Activated CD4-positive, alpha-beta memory T cell treated with anti-CD3 and anti-CD28 coated beads for 36 hours (primary cell): ENCODE results near the gene GHRH. TPM values are rescaled to one million over a fixed set of nuclear protein-coding genes. Genes with fewer than 3 reads are reported as not detected.

Source experiments
- CTCF ChIA-PET: fragments of 350-600 bp; sonication (Branson Sonifier 250); formaldehyde crosslinking; loops from one replicate; lab custom pipeline; 2021; ENCODE audit warnings: antibody characterized with exemption, inconsistent platforms; lab: Charles Lee
- POLR2A ChIA-PET: fragments of 350-600 bp; sonication (Branson Sonifier 250); formaldehyde crosslinking; loops from one replicate; lab custom pipeline; 2021; ENCODE audit warnings: antibody characterized with exemption; lab: Charles Lee
- DNase-seq: peaks from one replicate; pipeline ENCODE4 v3.0.0-alpha.2; 2020
- H3K27ac Mint-ChIP-seq: one replicate; pipeline ENCODE4 v1.8.0; 2021; ENCODE audit warnings: mixed read lengths
- H3K27me3 Mint-ChIP-seq: one replicate; pipeline ENCODE4 v1.8.0; 2021; ENCODE audit warnings: mixed read lengths
- H3K36me3 Mint-ChIP-seq: one replicate; pipeline ENCODE4 v1.8.0; 2021; ENCODE audit warnings: mixed read lengths
- H3K4me1 Mint-ChIP-seq: one replicate; pipeline ENCODE4 v1.8.0; 2021; ENCODE audit warnings: low read depth, mixed read lengths
- H3K4me3 Mint-ChIP-seq: one replicate; pipeline ENCODE4 v1.8.0; 2021; ENCODE audit warnings: mild to moderate bottlenecking, mixed read lengths
- H3K9me3 Mint-ChIP-seq: one replicate; pipeline ENCODE4 v1.8.0; 2021; ENCODE audit warnings: mixed read lengths
- intact Hi-C: fragments of 100-400 bp; cut with micrococcal nuclease; formaldehyde crosslinking; loops from one replicate; pipeline ENCODE4 v1.15.1; 2023
- total RNA-seq, 2 experiments: library from RNA; stranded (reverse); gene quantifications; one replicate each; pipeline ENCODE4 v1.2.3, GENCODE V29; 2021

GHRH gene
- total RNA-seq, 2 experiments from 2014 or later: not detected

DNA sequence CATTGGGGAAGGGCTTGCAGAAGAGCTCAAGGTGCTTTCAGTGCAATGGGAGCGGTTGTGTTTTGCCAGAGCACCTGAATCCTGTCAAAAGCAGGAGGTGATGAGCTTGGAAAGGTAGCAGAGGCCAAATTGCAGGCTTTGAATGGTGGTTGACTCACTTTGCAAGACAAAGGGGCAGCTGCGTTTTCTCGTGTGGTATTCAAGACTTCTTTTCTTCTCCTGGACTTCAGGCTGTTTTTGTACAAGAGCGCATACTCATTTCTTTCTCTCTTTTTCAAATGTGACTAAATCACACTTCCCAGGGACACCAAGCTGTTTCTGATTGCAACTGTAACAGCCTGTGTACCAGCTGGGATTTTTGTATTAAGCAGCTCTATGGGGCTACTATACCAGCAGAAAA is 32.3 kb downstream of the GHRH start:
- Mint-ChIP-seq H3K27ac (no peak overlapping the region), H3K4me3 (no peak overlapping the region), H3K9me3 (no peaks in the 10 kb centered on the region), H3K36me3 (peaks cover 66% of the 10 kb centered on the region), H3K27me3 (no peaks in the 10 kb centered on the region), H3K4me1 (no peaks in the 10 kb centered on the region)
- intact Hi-C loops: no loop called here
- ChIA-PET POLR2A (no interaction called here), CTCF (interaction anchor here (1.4 to 1.9 kb wide), 3 partner anchors 34 to 304 kb away, joined by 4 to 6 read pairs (median 6); no protein-coding TSS in a partner anchor)
- no peak for DNase-seq

DNA sequence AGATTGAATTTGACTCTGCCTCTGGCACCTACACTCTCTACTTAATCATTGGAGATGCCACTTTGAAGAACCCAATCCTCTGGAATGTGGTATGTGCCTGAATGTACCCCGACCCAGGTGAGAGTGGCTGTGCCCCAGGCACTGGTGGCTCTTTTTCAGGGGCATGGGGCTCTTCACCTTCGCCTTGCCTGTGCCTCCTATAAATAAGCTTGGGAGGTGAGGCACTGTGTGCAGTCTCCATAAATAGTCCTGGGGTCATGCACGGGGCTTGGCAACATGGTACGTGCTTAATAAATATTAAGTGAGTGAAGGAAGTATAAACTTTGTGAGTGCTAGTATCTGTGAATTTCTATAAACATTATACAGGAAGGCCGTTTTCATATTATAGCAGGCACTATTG is 33.0 kb downstream of the GHRH start:
- Mint-ChIP-seq H3K4me1 (no peaks in the 10 kb centered on the region), H3K9me3 (no peaks in the 10 kb centered on the region), H3K36me3 (peaks cover 66% of the 10 kb centered on the region), H3K27ac (no peak overlapping the region), H3K27me3 (no peaks in the 10 kb centered on the region), H3K4me3 (no peak overlapping the region)
- POLR2A ChIA-PET: no interaction called here
- no peak for DNase-seq
- CTCF ChIA-PET: interaction anchor here (1.4 to 1.9 kb wide), 3 partner anchors 33 to 305 kb away, joined by 4 to 6 read pairs (median 6); no protein-coding TSS in a partner anchor
- intact Hi-C loops: no loop called here

DNA sequence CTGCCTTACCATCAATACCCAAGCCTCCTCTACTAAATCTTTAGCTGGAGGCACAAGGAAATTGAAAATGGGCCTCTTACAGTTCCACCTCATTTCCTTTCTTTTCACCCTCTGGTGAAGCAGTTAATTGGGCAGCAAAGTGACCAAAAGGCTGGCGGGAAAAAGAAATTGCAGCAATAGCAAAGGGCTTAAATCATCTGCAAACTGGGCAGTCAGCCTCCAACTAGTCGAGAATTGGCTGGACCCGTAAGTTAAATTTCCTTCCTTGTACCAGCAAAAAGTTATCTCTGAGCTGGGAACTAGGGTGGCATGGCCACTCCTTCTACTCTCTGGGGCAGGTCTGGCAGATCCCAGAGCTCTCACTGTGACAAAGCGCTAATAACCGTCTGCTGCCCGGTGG is 33.5 kb downstream of the GHRH start:
- POLR2A ChIA-PET: no interaction called here
- CTCF ChIA-PET: no interaction called here
- intact Hi-C loops: no loop called here
- no peak overlapping the region for H3K27ac Mint-ChIP-seq
- no peak overlapping the region for H3K4me3 Mint-ChIP-seq
- no peaks in the 10 kb centered on the region for H3K27me3 Mint-ChIP-seq
- DNase-seq: no peak
- no peaks in the 10 kb centered on the region for H3K9me3 Mint-ChIP-seq
- peaks cover 68% of the 10 kb centered on the region for H3K36me3 Mint-ChIP-seq
- H3K4me1 Mint-ChIP-seq: no peaks in the 10 kb centered on the region

DNA sequence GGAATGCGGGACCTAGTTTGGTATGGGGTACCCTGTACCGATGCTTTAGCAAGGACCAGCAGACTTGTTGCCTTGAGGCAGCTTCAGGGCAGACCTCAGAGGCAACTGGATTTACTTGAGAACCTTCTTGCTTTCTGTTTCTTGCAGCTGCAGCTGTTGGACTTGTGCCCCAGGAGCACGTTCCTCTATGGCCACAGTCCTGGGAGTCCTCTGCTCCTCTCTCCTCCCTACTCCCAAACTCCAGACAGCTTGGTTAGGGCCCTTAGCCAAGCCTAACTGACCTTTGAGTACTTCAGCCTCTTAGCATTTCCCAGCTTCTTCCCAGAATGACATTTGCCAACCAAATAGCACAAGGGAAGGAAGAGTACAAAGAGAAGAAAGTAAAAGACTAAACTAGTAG is 34.7 kb downstream of the GHRH start:
- Mint-ChIP-seq H3K9me3 (no peaks in the 10 kb centered on the region), H3K36me3 (peaks cover 62% of the 10 kb centered on the region), H3K27me3 (no peaks in the 10 kb centered on the region), H3K4me1 (no peaks in the 10 kb centered on the region), H3K27ac (no peak overlapping the region), H3K4me3 (no peak overlapping the region)
- ChIA-PET POLR2A (no interaction called here), CTCF (interaction anchor here (1.0 kb wide), 1 partner anchor 37 kb away, joined by 4 read pairs; no protein-coding TSS in a partner anchor)
- intact Hi-C loops: no loop called here
- DNase-seq: no peak

DNA sequence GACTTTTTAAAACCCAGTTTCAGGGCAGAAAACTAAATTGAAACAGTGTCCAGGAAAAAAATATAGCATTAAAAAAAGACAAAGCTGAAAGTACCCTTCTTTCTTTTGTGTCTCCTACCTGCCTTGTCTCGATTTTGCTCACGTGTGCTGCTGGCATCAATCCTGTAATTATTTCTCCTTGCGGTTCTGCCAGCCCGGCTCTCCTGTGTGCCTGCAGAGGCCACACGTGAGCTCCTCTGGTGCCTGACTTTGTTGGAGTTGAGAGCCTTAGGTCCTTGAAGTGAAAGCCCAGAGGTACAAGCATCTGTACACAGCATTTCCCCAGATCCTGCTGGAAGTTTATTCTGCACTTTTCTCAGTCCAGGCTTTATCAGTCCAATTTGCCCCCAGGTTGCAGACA is 36.5 kb downstream of the GHRH start:
- H3K36me3 Mint-ChIP-seq: peaks cover 55% of the 10 kb centered on the region
- ChIA-PET CTCF (interaction anchor here (1.9 kb wide), 1 partner anchor 34 kb away, joined by 7 read pairs; no protein-coding TSS in a partner anchor), POLR2A (no interaction called here)
- H3K4me3 Mint-ChIP-seq: no peak overlapping the region
- H3K27me3 Mint-ChIP-seq: no peaks in the 10 kb centered on the region
- H3K27ac Mint-ChIP-seq: no peak overlapping the region
- no peaks in the 10 kb centered on the region for H3K4me1 Mint-ChIP-seq
- intact Hi-C loops: no loop called here
- H3K9me3 Mint-ChIP-seq: no peaks in the 10 kb centered on the region
- no peak for DNase-seq

DNA sequence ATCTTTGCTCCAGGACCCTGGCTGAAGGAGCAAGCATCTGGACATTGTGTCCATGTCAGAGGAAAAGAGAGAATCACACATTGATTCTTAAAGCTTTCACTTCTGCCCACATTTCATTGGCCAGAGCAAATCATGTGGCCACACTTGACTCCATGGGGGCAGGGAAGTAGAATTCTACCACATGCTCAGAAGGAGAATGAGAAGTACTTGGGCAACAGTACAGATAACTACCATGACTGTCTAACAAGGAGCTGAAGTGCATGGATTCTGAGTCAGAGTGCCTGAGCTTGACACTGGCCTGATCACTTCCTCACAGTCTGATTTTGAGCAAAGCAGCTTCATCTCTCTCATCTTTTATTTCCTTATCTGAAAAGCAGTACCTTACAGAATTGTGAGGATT is 38.6 kb downstream of the GHRH start:
- Mint-ChIP-seq H3K4me1 (no peaks in the 10 kb centered on the region), H3K27ac (no peak overlapping the region), H3K36me3 (peaks cover 48% of the 10 kb centered on the region), H3K9me3 (no peaks in the 10 kb centered on the region), H3K4me3 (no peak overlapping the region), H3K27me3 (no peaks in the 10 kb centered on the region)
- POLR2A ChIA-PET: no interaction called here
- CTCF ChIA-PET: interaction anchor here (0.7 to 1.9 kb wide), 5 partner anchors 20 to 832 kb away, joined by 3 to 7 read pairs (median 3); no protein-coding TSS in a partner anchor
- intact Hi-C loops: no loop called here
- DNase-seq: no peak

DNA sequence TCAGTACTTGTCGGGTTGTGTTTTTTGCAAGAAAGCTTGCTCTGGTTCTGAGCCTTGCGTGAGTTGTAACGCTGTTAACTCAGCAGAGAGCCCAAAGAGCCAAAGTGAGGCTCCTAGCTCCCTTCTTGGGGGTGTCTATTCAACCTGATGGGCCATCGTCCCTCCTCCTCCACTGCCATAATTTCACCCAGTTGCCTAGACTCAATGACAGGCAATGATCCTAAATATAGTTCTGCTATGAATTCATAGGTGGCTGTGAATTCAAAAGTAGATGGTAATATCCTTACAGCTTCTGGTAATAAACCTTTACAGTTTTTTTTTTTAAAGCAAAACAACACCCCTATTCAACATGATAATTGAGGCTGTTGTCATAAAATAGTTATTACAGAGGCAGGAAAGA is 39.5 kb downstream of the GHRH start:
- peaks cover 42% of the 10 kb centered on the region for H3K36me3 Mint-ChIP-seq
- intact Hi-C loops: no loop called here

DNA sequence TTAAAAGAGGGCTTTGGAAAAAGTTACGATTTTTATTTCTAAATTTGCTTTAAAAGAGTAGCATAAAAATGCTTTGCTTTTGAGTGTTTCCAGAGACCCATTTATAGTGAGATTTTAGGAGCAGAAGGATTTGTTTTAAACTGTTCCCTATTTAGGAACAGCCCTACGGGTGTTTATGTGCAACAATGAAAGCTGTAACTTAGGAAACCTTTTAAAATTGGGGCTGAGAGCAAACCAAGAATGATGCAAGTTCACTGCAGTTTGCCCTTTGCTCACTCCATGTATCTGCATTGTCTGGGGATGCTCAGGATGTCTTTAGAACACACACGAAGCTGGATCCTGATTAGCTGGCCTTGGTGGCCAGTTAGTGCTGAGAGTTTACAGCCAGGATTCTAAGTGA is 40.9 kb downstream of the GHRH start:
- no peak overlapping the region for H3K27ac Mint-ChIP-seq
- POLR2A ChIA-PET: no interaction called here
- H3K27me3 Mint-ChIP-seq: no peaks in the 10 kb centered on the region
- DNase-seq: no peak
- no peak overlapping the region for H3K4me3 Mint-ChIP-seq
- no peaks in the 10 kb centered on the region for H3K4me1 Mint-ChIP-seq
- peaks cover 36% of the 10 kb centered on the region for H3K36me3 Mint-ChIP-seq
- intact Hi-C loops: no loop called here
- CTCF ChIA-PET: interaction anchor here (1.6 kb wide), 1 partner anchor 25 kb away, joined by 8 read pairs; no protein-coding TSS in a partner anchor
- no peaks in the 10 kb centered on the region for H3K9me3 Mint-ChIP-seq

More for the DNA sequence above, 39.5 kb downstream of the GHRH start:
- ChIA-PET POLR2A (no interaction called here), CTCF (interaction anchor here (1.1 kb wide), 1 partner anchor 30 kb away, joined by 3 read pairs; no protein-coding TSS in a partner anchor)
- Mint-ChIP-seq H3K27ac (no peak overlapping the region), H3K27me3 (no peaks in the 10 kb centered on the region), H3K9me3 (no peaks in the 10 kb centered on the region), H3K4me3 (no peak overlapping the region), H3K4me1 (no peaks in the 10 kb centered on the region)
- DNase-seq: no peak

DNA sequence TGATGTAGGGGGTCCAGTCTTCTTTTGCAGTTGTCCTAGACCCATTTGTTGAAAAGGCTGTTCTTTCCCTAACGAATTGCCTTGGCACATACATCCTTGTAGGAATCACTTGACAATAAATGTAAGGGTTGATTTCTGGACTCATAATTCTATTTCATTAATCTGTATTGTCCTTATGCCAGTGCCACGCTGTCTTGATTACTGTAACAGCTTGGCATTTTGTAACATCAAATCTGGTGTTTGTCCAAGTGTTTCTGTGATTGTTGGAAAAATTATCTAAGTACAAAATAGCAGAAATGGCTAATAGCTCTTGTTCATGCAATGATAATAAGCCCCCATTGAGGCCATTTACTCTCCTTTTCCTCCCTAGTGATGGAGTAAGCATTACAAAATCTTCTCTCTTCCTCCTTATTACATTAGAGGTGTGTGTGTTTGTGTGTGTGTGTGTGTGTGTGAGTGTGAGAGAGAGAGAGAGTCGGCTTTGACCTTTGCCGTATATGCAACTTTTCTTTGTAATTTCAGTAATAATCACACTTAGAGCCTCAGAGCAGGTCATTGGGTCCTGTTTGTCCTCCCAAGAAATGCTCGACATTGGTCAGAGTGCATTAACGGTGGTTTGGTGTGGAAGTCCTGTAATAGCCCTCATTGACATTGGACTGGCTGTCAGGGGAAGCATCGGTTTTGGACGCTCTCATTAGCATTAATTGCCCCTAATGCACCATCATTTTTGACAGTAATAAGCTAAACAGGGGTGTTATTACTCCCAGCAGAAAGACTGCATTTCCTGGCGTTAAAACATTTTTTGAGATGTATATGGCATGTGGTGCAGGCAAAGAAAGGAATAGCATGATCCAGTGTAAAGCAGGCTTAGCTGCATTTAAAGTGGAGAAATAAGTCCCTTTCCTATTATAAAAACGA is 41.6 kb downstream of the GHRH start:
- DNase-seq: no peak
- H3K4me1 Mint-ChIP-seq: no peaks in the 10 kb centered on the region
- H3K27me3 Mint-ChIP-seq: no peaks in the 10 kb centered on the region
- H3K4me3 Mint-ChIP-seq: no peak overlapping the region
- H3K27ac Mint-ChIP-seq: no peak overlapping the region
- no peaks in the 10 kb centered on the region for H3K9me3 Mint-ChIP-seq
- intact Hi-C loops: no loop called here
- H3K36me3 Mint-ChIP-seq: peaks cover 31% of the 10 kb centered on the region
- CTCF ChIA-PET: interaction anchor here (1.6 kb wide), 1 partner anchor 25 kb away, joined by 8 read pairs; no protein-coding TSS in a partner anchor
- POLR2A ChIA-PET: no interaction called here

DNA sequence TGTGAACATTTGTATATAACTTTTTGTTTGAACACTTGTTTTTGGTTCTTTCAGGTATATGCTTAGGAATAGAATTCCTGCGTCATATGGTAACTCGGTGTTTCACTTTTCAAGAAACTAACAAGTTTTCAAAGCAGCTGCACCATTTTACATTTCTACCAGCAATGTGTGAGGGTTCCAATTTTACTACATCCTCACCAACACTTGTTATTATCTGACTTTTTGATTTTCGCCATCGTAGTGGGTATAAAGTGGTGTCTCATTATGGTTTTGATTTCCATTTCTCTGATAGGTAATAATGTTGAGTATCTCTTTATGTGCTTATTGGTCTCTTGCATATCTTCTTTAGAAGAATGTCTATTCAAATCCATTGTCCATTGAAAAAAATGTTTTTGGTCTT is 42.6 kb downstream of the GHRH start:
- H3K4me1 Mint-ChIP-seq: no peaks in the 10 kb centered on the region
- POLR2A ChIA-PET: no interaction called here
- H3K4me3 Mint-ChIP-seq: no peak overlapping the region
- no peak for DNase-seq
- H3K36me3 Mint-ChIP-seq: peaks cover 23% of the 10 kb centered on the region
- H3K9me3 Mint-ChIP-seq: no peaks in the 10 kb centered on the region
- H3K27me3 Mint-ChIP-seq: no peaks in the 10 kb centered on the region
- CTCF ChIA-PET: no interaction called here
- intact Hi-C loops: no loop called here
- H3K27ac Mint-ChIP-seq: no peak overlapping the region

DNA sequence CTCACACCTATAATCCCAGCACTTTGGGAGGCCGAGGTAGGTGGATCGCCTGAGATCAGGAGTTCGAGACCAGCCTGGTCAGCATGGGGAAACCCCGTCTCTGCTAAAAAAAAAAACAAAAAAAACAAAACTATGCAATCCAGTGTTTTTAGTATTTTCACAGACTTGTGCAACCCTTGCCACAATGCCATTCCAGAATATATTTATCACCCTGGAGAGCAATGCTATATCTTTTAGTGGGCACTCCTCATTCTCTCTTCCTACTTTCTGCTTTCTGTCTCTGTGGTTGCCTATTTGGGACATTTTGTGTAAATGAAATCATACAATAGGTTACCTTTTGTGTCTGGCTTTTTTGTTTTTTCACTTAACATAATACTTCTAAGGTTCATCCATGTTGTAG is 43.2 kb downstream of the GHRH start:
- peaks cover 21% of the 10 kb centered on the region for H3K36me3 Mint-ChIP-seq
- H3K9me3 Mint-ChIP-seq: no peaks in the 10 kb centered on the region
- POLR2A ChIA-PET: no interaction called here
- intact Hi-C loops: no loop called here
- no peak overlapping the region for H3K4me3 Mint-ChIP-seq
- no peak overlapping the region for H3K27ac Mint-ChIP-seq
- no peaks in the 10 kb centered on the region for H3K27me3 Mint-ChIP-seq
- no peak for DNase-seq
- CTCF ChIA-PET: interaction anchor here (1.4 kb wide), 1 partner anchor 22 kb away, joined by 3 read pairs; no protein-coding TSS in a partner anchor
- no peaks in the 10 kb centered on the region for H3K4me1 Mint-ChIP-seq

DNA sequence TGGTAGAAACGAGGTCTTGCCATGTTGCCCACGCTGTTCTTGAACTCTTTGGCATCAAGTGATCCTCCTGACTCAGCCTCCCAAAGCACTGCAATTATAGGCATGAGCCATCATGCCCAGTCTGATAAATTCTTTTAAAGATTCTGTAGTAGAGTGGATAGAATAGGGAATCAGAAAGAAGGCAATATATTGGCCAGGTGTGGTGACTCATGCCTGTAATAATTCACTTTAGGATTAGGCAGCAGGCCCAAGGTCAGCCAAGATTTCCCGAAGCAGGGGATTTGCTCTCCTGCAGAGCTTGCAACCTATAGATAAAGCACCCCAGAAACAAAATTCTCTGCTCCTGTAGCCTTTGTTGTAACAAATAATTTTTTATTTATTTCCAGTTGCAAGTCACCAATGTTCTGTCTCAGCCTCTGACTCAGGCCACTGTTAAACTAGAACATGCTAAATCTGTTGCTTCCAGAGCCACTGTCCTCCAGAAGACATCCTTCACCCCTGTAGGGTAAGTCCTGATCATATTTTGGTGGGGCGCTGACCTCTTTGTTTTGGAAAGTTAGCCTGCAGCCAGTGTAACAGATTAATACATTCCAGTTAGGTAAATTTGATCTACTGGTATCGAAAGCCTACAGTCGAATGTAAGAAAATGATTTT is 51.8 kb downstream of the GHRH start:
- DNase-seq: no peak
- no peak overlapping the region for H3K4me3 Mint-ChIP-seq
- peaks cover 41% of the 10 kb centered on the region for H3K36me3 Mint-ChIP-seq

More for the DNA sequence above, 51.8 kb downstream of the GHRH start:
- Mint-ChIP-seq H3K27ac (no peak overlapping the region), H3K27me3 (no peaks in the 10 kb centered on the region), H3K4me1 (no peaks in the 10 kb centered on the region), H3K9me3 (no peaks in the 10 kb centered on the region)
- intact Hi-C loops: no loop called here
- CTCF ChIA-PET: no interaction called here
- POLR2A ChIA-PET: no interaction called here
